Measurements from ENCODE around the gene CFAP20DC. TPM values are rescaled to one million over a fixed set of nuclear protein-coding genes. Genes with fewer than 3 reads are reported as not detected.

CFAP20DC gene
- total RNA-seq, 1 experiment from 2014 or later = 2.9 TPM

- ChIA-PET CTCF (no interaction called here), POLR2A (no interaction called here), RAD21 (ENCODE audit: low non-redundant PET in 1 of 2, low total read pairs in 2 of 2, uncharacterized antibody in 2 of 2, unreplicated experiment in 2 of 2) (no interaction called here)
- no TSS peak for BruUV-seq (replicated peaks)
- Histone ChIP-seq H3K4me3 (replicated peaks in 1 of 2; ENCODE audit: low read depth in 1 of 2, low read length in 2 of 2) (no peak overlapping the region), H3K4me1 (ENCODE audit: control insufficient read depth in 1 of 2, insufficient read depth in 2 of 2, low read length in 2 of 2) (no peaks in the 10 kb centered on the region), H3K36me3 (ENCODE audit: control insufficient read depth in 1 of 2, insufficient read depth in 2 of 2, low read length in 2 of 2) (no peaks in the 10 kb centered on the region), H3K27me3 (ENCODE audit: insufficient read depth, low read length) (peaks cover 1% of the 10 kb centered on the region; the same call in 1 of the 2 replicates), H3K79me2 (ENCODE audit: insufficient read depth, low read length) (no peaks in the 10 kb centered on the region), H3K9me2 (ENCODE audit: insufficient read depth) (no peaks in the 10 kb centered on the region), H3K9ac (ENCODE audit: low read length) (no peak overlapping the region), H3K9me3 (ENCODE audit: control insufficient read depth in 1 of 2, insufficient read depth in 1 of 2, low read depth in 1 of 2, low read length in 2 of 2) (no peaks in the 10 kb centered on the region), H4K20me1 (ENCODE audit: insufficient read depth) (no peaks in the 10 kb centered on the region), H2AFZ (ENCODE audit: low read depth, low read length, poor library complexity, severe bottlenecking) (no peak overlapping the region), H3K4me2 (ENCODE audit: low read length) (no peak overlapping the region), H3K27ac (ENCODE audit: low read depth, low read length) (no peak overlapping the region)
- no peak for DNase-seq (ENCODE audit: low read depth, low spot score)
- intact Hi-C loops (cut with micrococcal nuclease) = no loop called here
- no peak for ATAC-seq
- TF ChIP-seq REST (IDR thresholded peaks at IDR 0.05; ENCODE audit: low read depth) (no peak), SRF (IDR thresholded peaks at IDR 0.05; ENCODE audit: low read depth) (no peak), YY1 (IDR thresholded peaks at IDR 0.05; ENCODE audit: extremely low read depth, insufficient replicate concordance, low read depth, low read length) (no peak), POLR2AphosphoS5 (IDR thresholded peaks at IDR 0.05; ENCODE audit: low read depth, low read length) (no peak), EGR1 (IDR thresholded peaks at IDR 0.05; ENCODE audit: low read depth) (no peak), EZH2phosphoT487 (IDR thresholded peaks at IDR 0.05; ENCODE audit: borderline replicate concordance) (no peak), CTCF (IDR thresholded peaks at IDR 0.05 in 2 of 3, conservative IDR thresholded peaks at IDR 0.05 in 1 of 3; ENCODE audit: borderline replicate concordance in 1 of 3, insufficient read depth in 1 of 3, low read depth in 2 of 3, low read length in 2 of 3) (no peak)
These were observed 321.1 kb downstream of the CFAP20DC start for GRCh38 chr3:58728723-58729122.

Measured in HCT116 (cell line).